ENCODE results near the gene ARCN1. TPM values are rescaled to one million over a fixed set of nuclear protein-coding genes. Genes with fewer than 3 reads are reported as not detected.
"Not testable (repeated sequence)": the region's sequence is repeated elsewhere in the genome, so short reads cannot be mapped to it uniquely, and the experiment has no call there.

Gene ARCN1
- total RNA-seq, 1 donor from 2014 or later = 99.4 TPM

- Histone ChIP-seq H3K4me3 (no peak overlapping the region), H3K27ac (replicated peaks) (no peak overlapping the region), H3K36me3 (peaks cover 59% of the 10 kb centered on the region), H3K27me3 (ENCODE audit: low read depth) (no peaks in the 10 kb centered on the region), H3K9me3 (replicated peaks) (no peaks in the 10 kb centered on the region), H3K4me1 (no peaks in the 10 kb centered on the region)
- no peak for TF ChIP-seq CTCF (IDR thresholded peaks at IDR 0.05; ENCODE audit: borderline replicate concordance)
- DNase-seq = no peak
- intact Hi-C loops (cut with micrococcal nuclease) = no loop called here
Measured at GRCh38 chr11:118547132-118547531, 25.1 kb upstream of the ARCN1 start.

GRCh38 chr11:118552341-118552740 lies 19.9 kb upstream of the ARCN1 start:
- Histone ChIP-seq H3K27me3 (ENCODE audit: low read depth) (no peaks in the 10 kb centered on the region), H3K27ac (replicated peaks) (no peak overlapping the region), H3K4me1 (no peaks in the 10 kb centered on the region), H3K4me3 (no peak overlapping the region), H3K36me3 (peaks cover 82% of the 10 kb centered on the region), H3K9me3 (replicated peaks) (no peaks in the 10 kb centered on the region)
- intact Hi-C loops (cut with micrococcal nuclease) = no loop called here
- no peak for DNase-seq
- TF ChIP-seq CTCF (IDR thresholded peaks at IDR 0.05; ENCODE audit: borderline replicate concordance) = no peak

GRCh38 chr11:118560806-118561205 lies 11.4 kb upstream of the ARCN1 start:
- no peak overlapping the region for H3K4me3 ChIP-seq
- no peak for TF ChIP-seq CTCF (IDR thresholded peaks at IDR 0.05; ENCODE audit: borderline replicate concordance)
- intact Hi-C loops (cut with micrococcal nuclease) = no loop called here
- peaks cover 14% of the 10 kb centered on the region for H3K4me1 ChIP-seq
- peaks cover 55% of the 10 kb centered on the region for H3K36me3 ChIP-seq
- no peaks in the 10 kb centered on the region for H3K9me3 ChIP-seq (replicated peaks)
- no peak for DNase-seq
- H3K27ac ChIP-seq (replicated peaks) = no peak overlapping the region
- no peaks in the 10 kb centered on the region for H3K27me3 ChIP-seq (ENCODE audit: low read depth)

GRCh38 chr11:118565051-118565450 lies 7.2 kb upstream of the ARCN1 start:
- Histone ChIP-seq H3K27ac (replicated peaks) (peak overlapping the region; percentile 70), H3K27me3 (ENCODE audit: low read depth) (no peaks in the 10 kb centered on the region), H3K36me3 (peaks cover 13% of the 10 kb centered on the region), H3K9me3 (replicated peaks) (no peaks in the 10 kb centered on the region), H3K4me3 (peak overlapping the region; percentile 72), H3K4me1 (peaks cover 20% of the 10 kb centered on the region)
- intact Hi-C loops (cut with micrococcal nuclease) = no loop called here
- TF ChIP-seq CTCF (IDR thresholded peaks at IDR 0.05; ENCODE audit: borderline replicate concordance) = no peak
- DNase-seq = peak; percentile 26

GRCh38 chr11:118569670-118570069 lies 2.5 kb upstream of the ARCN1 start:
- TF ChIP-seq CTCF (IDR thresholded peaks at IDR 0.05; ENCODE audit: borderline replicate concordance) = no peak
- no peak for DNase-seq
- no peak overlapping the region for H3K27ac ChIP-seq (replicated peaks)
- intact Hi-C loops (cut with micrococcal nuclease) = no loop called here
- H3K36me3 ChIP-seq = no peaks in the 10 kb centered on the region
- H3K4me1 ChIP-seq = peaks cover 45% of the 10 kb centered on the region
- H3K9me3 ChIP-seq (replicated peaks) = no peaks in the 10 kb centered on the region
- no peak overlapping the region for H3K4me3 ChIP-seq
- H3K27me3 ChIP-seq (ENCODE audit: low read depth) = no peaks in the 10 kb centered on the region

GRCh38 chr11:118570787-118571186 lies 1.4 kb upstream of the ARCN1 start:
- intact Hi-C loops (cut with micrococcal nuclease) = no loop called here
- peaks cover 47% of the 10 kb centered on the region for H3K4me1 ChIP-seq
- H3K4me3 ChIP-seq = no peak overlapping the region
- no peaks in the 10 kb centered on the region for H3K27me3 ChIP-seq (ENCODE audit: low read depth)
- no peaks in the 10 kb centered on the region for H3K36me3 ChIP-seq
- DNase-seq = no peak
- no peak overlapping the region for H3K27ac ChIP-seq (replicated peaks)
- no peak for TF ChIP-seq CTCF (IDR thresholded peaks at IDR 0.05; ENCODE audit: borderline replicate concordance)
- no peaks in the 10 kb centered on the region for H3K9me3 ChIP-seq (replicated peaks)

GRCh38 chr11:118571701-118572060 lies 528 bp upstream of the ARCN1 start:
- DNase-seq; H3K27me3 ChIP-seq (ENCODE audit: low read depth); intact Hi-C loops (cut with micrococcal nuclease); H3K9me3 ChIP-seq (replicated peaks); H3K36me3 ChIP-seq: not testable (repeated sequence)
- peaks cover 50% of the 10 kb centered on the region for H3K4me1 ChIP-seq
- H3K27ac ChIP-seq (replicated peaks) = peak overlapping the region; percentile 98
- H3K4me3 ChIP-seq = peak overlapping the region; percentile 97

Measured in left ventricle myocardium inferior (tissue), 1 donor.